ENCODE data around the gene EIF6.

The EIF6 gene

DNA sequence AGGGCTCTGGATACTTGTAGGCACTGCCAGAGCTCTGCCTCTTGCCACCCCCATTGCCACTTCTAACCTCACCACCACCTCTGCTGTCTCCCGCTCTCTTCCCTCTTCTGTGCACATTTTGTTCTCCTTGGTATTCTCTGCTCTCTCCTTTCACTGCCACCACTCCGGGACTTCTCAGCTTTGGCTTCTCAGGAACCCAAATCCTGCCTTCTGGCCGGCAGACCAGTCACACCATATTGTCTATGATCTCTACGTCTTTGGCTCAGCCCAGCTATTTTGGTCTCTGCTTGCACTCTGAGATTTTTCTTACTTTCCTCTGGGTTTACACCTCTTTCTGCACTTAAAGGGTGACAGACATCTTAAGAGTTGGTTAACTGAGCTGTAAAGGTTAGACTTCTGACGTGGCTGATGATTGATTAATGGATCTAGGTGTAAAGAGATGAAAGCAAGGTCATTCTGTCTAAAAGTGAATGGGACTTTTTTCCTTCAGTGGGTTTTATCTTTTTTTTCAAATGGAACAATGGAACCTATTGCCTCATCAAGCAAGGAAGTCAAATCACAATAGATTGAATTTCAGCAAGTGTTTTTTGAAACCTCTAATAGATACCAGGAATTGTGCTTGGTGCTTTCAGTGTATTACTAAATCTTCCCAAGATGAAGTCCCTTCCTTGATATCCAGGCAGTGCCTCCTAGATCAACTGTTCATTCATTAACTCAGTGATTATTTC lies 44.3 kb downstream of the EIF6 start:
- Histone ChIP-seq H3K27me3 (replicated peaks; ENCODE audit: control insufficient read depth, insufficient read depth, low read length, poor library complexity, severe bottlenecking) (no peaks in the 10 kb centered on the region), H3K27ac (ENCODE audit: insufficient read depth, low read length, poor library complexity, severe bottlenecking) (no peak overlapping the region), H3K4me3 (ENCODE audit: insufficient read depth, low read depth, low read length, poor library complexity, severe bottlenecking) (no peak overlapping the region), H3K36me3 (ENCODE audit: control insufficient read depth, insufficient read depth, low read length) (peaks cover 8% of the 10 kb centered on the region), H3K9me3 (ENCODE audit: control insufficient read depth, low read length) (no peaks in the 10 kb centered on the region), H3K4me1 (ENCODE audit: control insufficient read depth, insufficient read depth, low read length, poor library complexity, severe bottlenecking) (no peaks in the 10 kb centered on the region)
- no peak for DNase-seq

DNA sequence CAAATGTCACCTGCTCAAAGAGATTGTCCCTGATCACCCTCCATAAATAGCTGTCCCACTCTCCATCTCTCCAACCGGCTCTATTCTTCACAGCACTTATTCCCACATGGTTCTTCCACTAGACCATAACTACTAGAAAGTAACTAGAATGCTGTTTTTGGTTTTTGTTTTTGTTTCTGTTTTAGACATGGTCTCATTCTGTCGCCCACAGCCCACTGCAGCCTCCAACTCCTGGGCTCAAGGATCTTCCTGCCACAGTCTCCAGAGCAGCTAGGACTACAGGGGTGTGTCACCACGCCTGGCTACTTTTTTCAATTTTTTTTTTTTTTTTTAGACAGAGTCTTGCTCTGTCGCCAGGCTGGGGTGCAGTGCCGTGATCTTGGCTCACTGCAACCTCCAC lies 45.8 kb downstream of the EIF6 start:
- H3K36me3 ChIP-seq (ENCODE audit: control insufficient read depth, insufficient read depth, low read length): peaks cover 8% of the 10 kb centered on the region
- DNase-seq: no peak
- H3K4me1 ChIP-seq (ENCODE audit: control insufficient read depth, insufficient read depth, low read length, poor library complexity, severe bottlenecking): no peaks in the 10 kb centered on the region
- no peaks in the 10 kb centered on the region for H3K27me3 ChIP-seq (replicated peaks; ENCODE audit: control insufficient read depth, insufficient read depth, low read length, poor library complexity, severe bottlenecking)
- H3K4me3 ChIP-seq (ENCODE audit: insufficient read depth, low read depth, low read length, poor library complexity, severe bottlenecking): no peak overlapping the region
- no peak overlapping the region for H3K27ac ChIP-seq (ENCODE audit: insufficient read depth, low read length, poor library complexity, severe bottlenecking)
- no peaks in the 10 kb centered on the region for H3K9me3 ChIP-seq (ENCODE audit: control insufficient read depth, low read length)

DNA sequence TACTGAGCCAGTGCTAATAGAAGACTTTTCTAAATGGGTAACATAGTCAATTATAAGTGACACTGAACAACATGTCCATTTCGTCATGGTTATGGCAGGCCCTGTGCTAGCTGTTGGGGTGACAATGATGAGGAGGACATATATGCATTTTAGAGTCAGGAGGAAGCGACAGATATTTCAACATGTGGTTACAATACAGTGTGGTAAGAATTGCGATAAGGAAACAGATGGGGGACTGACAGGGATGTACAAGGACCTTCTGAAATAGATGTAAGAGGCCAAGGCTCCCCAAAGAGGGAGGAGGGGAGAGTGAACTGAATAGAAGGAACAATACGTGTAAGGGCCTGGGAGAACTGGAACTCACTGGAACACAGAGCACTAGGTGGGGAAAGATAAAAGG lies 46.4 kb downstream of the EIF6 start:
- H3K27ac ChIP-seq (ENCODE audit: insufficient read depth, low read length, poor library complexity, severe bottlenecking): no peak overlapping the region
- no peaks in the 10 kb centered on the region for H3K4me1 ChIP-seq (ENCODE audit: control insufficient read depth, insufficient read depth, low read length, poor library complexity, severe bottlenecking)
- H3K27me3 ChIP-seq (replicated peaks; ENCODE audit: control insufficient read depth, insufficient read depth, low read length, poor library complexity, severe bottlenecking): no peaks in the 10 kb centered on the region
- no peaks in the 10 kb centered on the region for H3K9me3 ChIP-seq (ENCODE audit: control insufficient read depth, low read length)
- no peak for DNase-seq
- H3K4me3 ChIP-seq (ENCODE audit: insufficient read depth, low read depth, low read length, poor library complexity, severe bottlenecking): no peak overlapping the region
- H3K36me3 ChIP-seq (ENCODE audit: control insufficient read depth, insufficient read depth, low read length): peaks cover 8% of the 10 kb centered on the region

GRCh38 chr20:35237486-35237885 lies 47.1 kb downstream of the EIF6 start:
- no peaks in the 10 kb centered on the region for H3K9me3 ChIP-seq (ENCODE audit: control insufficient read depth, low read length)
- no peak overlapping the region for H3K27ac ChIP-seq (ENCODE audit: insufficient read depth, low read length, poor library complexity, severe bottlenecking)

GRCh38 chr20:35235881-35236280 lies 48.7 kb downstream of the EIF6 start:
- H3K9me3 ChIP-seq (ENCODE audit: control insufficient read depth, low read length): no peaks in the 10 kb centered on the region
- DNase-seq: no peak
- H3K4me1 ChIP-seq (ENCODE audit: control insufficient read depth, insufficient read depth, low read length, poor library complexity, severe bottlenecking): no peaks in the 10 kb centered on the region
- peaks cover 8% of the 10 kb centered on the region for H3K36me3 ChIP-seq (ENCODE audit: control insufficient read depth, insufficient read depth, low read length)
- no peaks in the 10 kb centered on the region for H3K27me3 ChIP-seq (replicated peaks; ENCODE audit: control insufficient read depth, insufficient read depth, low read length, poor library complexity, severe bottlenecking)
- no peak overlapping the region for H3K27ac ChIP-seq (ENCODE audit: insufficient read depth, low read length, poor library complexity, severe bottlenecking)
- H3K4me3 ChIP-seq (ENCODE audit: insufficient read depth, low read depth, low read length, poor library complexity, severe bottlenecking): no peak overlapping the region

More at GRCh38 chr20:35237486-35237885, 47.1 kb downstream of the EIF6 start:
- peaks cover 8% of the 10 kb centered on the region for H3K36me3 ChIP-seq (ENCODE audit: control insufficient read depth, insufficient read depth, low read length)
- no peaks in the 10 kb centered on the region for H3K4me1 ChIP-seq (ENCODE audit: control insufficient read depth, insufficient read depth, low read length, poor library complexity, severe bottlenecking)
- DNase-seq: no peak
- no peaks in the 10 kb centered on the region for H3K27me3 ChIP-seq (replicated peaks; ENCODE audit: control insufficient read depth, insufficient read depth, low read length, poor library complexity, severe bottlenecking)
- no peak overlapping the region for H3K4me3 ChIP-seq (ENCODE audit: insufficient read depth, low read depth, low read length, poor library complexity, severe bottlenecking)

DNA sequence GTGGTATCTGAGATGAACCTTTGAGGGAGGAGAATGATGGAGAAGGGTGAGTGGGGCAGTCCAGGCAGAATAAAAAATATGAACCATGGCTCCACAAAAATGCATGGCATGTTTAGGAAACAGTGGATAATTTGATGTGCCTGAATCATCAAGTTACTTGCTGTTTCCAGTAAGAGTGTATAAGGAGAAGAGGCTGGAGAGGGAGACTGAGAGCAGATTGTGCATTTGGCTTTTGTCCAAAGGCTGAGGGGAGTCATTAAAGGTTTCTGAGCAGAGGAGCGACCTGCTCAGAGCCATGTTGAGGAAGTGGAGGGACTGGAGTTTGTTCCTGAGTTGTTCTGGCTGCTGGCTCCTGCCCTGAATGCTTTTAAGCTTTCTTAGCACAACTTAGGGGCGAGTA lies 52.0 kb downstream of the EIF6 start:
- no peak overlapping the region for H3K4me3 ChIP-seq (ENCODE audit: insufficient read depth, low read depth, low read length, poor library complexity, severe bottlenecking)
- no peaks in the 10 kb centered on the region for H3K9me3 ChIP-seq (ENCODE audit: control insufficient read depth, low read length)
- DNase-seq: no peak
- no peak overlapping the region for H3K27ac ChIP-seq (ENCODE audit: insufficient read depth, low read length, poor library complexity, severe bottlenecking)
- no peaks in the 10 kb centered on the region for H3K4me1 ChIP-seq (ENCODE audit: control insufficient read depth, insufficient read depth, low read length, poor library complexity, severe bottlenecking)
- H3K27me3 ChIP-seq (replicated peaks; ENCODE audit: control insufficient read depth, insufficient read depth, low read length, poor library complexity, severe bottlenecking): no peaks in the 10 kb centered on the region
- peaks cover 8% of the 10 kb centered on the region for H3K36me3 ChIP-seq (ENCODE audit: control insufficient read depth, insufficient read depth, low read length)
